GM12874 (cell line): Measurements from ENCODE around the gene SLC9A3.

Experiments
- TF ChIP-seq, protein P1 (sequence below): IDR thresholded peaks from 2 replicates; pipeline ENCODE4 v1.5.1; 2011; ENCODE audit warnings: low read depth, mild to moderate bottlenecking, control low read depth, low read length, moderate library complexity; ENCODE audit not compliant: insufficient read depth

SLC9A3 gene

DNA sequence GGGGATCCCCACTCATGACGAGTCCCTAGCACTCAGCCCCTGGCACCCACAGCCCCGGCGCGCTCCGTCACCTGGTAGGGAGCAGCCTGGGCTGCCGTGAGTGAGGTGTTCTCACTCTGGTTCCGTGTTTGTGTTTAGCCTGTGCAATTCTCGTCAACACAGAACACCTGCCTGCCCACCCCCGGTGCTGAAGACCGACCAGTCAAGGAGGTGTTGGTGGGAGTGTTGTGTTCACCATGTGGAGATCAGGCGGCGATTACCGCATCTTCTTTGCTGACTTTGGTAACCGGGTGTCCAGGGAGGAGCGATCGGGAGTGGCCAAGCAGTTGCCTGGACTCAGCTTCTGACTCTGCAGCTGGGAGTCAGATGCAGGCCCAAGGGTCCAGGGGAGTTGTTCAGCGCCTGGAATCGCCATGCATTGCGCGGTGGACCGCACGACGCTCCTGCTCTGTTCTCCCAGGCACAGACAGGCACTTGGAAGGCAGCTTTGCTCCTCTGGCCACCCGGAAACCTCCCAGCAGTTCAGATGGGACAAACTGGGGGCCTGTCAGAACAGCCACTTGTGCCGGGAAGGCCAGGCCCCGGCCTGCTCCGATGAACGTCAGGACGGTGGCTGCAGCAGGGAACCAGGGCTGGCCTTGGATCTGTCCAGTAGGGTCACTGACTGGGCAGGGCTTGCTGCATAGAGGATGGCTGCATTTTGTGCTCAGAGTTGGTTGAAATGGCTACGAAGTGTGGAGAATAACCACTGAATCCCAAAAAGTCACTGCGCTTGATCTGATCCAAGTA lies 53.1 kb downstream of the SLC9A3 start:
- TF ChIP-seq, protein P1, sequence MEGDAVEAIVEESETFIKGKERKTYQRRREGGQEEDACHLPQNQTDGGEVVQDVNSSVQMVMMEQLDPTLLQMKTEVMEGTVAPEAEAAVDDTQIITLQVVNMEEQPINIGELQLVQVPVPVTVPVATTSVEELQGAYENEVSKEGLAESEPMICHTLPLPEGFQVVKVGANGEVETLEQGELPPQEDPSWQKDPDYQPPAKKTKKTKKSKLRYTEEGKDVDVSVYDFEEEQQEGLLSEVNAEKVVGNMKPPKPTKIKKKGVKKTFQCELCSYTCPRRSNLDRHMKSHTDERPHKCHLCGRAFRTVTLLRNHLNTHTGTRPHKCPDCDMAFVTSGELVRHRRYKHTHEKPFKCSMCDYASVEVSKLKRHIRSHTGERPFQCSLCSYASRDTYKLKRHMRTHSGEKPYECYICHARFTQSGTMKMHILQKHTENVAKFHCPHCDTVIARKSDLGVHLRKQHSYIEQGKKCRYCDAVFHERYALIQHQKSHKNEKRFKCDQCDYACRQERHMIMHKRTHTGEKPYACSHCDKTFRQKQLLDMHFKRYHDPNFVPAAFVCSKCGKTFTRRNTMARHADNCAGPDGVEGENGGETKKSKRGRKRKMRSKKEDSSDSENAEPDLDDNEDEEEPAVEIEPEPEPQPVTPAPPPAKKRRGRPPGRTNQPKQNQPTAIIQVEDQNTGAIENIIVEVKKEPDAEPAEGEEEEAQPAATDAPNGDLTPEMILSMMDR: no peak

DNA sequence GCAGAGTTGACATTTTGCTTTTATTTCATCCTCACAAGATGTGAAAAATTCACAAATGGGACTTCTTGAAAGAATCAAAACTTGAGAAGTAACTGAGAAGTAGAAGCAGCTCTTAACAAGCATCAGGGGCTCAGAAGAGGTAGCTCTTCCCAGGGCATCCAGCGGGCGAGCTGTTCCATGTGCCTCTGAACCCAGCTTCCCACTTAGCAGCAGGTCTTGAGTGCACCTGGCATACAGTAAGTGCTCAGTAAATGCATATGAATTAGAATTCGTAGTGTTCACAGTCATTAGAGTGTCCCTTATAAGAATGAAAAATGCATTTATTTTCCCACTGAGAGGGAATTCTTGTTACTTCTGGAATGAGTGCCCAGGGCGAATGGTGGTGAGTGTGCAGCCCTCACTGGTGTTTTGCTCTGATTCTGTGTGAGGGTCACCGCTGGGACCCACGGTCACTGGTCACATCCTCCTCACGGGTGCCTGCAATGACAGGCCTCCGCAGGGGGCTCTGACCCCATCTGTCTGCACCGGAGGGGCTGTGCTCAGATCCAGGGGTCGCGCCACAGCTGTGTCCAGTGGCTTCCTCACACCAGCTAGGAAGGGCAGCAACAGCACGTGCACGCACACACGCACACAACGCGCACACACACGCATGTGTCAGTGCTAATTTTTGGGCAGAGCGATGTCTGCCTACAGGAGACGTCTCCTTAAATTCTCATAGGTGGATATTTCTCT lies 54.3 kb downstream of the SLC9A3 start:
- TF ChIP-seq, protein P1: no peak

DNA sequence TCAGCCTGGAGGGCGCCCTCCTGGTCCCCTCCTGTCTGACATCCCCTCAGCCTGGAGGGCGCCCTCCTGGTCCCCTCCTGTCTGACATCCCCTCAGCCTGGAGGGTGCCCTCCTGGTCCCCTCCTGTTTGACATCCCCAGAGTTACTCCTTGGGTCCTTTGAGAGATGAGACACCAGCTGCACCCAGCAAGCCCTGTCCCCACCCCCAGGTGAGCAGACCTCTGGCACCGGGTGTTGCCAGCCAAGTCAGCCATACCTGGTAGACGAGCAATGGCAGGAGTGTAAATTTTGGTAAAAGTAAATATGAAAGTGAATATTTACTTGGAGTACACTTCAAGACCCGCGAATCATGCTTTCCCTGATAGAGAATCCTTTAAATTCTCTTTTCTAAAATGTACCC lies 55.8 kb downstream of the SLC9A3 start:
- TF ChIP-seq, protein P1: no peak

DNA sequence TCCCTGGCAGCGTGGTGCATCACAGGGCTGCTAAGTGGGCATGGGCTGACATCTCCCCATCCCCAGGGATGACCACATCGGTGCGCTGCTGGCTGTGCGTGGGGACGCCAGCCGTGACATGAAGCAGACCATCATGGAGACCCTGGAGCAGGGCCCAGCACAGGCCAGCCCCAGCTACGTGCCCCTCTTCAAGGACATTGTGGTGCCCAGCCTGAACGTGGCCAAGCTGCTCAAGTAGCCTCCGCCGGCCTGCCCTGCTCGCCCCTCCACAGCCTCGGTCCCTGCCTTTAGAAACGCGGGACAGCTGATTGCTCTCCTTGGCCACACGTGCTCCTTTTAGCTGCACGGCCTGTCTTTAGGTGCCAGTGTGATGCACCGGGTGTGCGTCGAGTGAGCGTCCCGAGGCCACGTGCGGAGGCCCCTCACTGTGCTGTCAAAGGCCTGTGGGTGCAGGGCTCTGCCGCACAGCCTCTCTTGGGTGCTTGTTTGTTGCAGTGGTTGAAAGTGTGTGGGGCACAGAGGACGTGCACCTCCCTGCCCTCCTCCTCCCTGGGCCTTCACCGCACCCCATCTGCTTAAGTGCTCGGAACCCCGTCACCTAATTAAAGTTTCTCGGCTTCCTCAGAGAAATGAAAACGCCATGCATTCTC lies 57.5 kb downstream of the SLC9A3 start:
- TF ChIP-seq, protein P1: no peak

DNA sequence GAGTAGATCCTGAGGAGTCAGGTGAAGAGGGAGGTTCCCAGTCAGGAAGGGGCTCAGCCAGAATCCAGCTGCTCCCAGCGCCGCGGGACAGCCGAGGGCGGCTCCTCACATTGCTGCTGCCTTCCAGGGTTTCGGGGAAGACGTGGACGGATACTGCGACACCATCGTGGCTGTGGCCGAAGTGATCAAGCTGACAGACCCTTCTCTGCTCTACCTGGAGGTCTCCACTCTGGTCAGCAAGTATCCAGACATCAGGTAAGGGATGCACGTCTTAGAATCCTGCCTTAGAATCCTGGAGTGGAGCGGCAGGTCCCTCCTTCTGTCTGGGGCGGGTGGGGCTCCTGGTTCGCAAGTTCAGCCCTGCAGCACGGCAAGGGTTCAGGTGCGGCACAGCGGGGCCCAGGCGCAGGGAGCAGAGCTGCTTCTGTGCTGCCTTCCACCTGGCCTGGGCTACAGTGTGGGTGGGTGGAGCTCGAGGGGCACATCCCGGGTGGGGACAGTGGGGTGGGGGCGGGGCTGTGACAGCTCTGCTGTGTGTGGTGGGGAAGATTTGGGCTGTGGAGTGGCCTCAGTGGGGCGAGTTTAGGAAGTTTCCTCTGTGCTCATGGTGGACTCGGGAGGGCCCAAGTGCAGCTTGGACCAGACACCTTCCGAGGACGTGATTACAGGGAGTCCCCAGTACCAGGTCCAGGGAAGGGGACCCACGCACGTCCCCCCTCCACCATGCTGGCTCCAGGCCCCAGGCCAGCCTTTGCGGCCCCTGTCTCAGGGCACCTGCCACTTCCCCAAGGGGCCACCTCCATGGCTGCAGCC lies 58.5 kb downstream of the SLC9A3 start:
- TF ChIP-seq, protein P1: no peak

DNA sequence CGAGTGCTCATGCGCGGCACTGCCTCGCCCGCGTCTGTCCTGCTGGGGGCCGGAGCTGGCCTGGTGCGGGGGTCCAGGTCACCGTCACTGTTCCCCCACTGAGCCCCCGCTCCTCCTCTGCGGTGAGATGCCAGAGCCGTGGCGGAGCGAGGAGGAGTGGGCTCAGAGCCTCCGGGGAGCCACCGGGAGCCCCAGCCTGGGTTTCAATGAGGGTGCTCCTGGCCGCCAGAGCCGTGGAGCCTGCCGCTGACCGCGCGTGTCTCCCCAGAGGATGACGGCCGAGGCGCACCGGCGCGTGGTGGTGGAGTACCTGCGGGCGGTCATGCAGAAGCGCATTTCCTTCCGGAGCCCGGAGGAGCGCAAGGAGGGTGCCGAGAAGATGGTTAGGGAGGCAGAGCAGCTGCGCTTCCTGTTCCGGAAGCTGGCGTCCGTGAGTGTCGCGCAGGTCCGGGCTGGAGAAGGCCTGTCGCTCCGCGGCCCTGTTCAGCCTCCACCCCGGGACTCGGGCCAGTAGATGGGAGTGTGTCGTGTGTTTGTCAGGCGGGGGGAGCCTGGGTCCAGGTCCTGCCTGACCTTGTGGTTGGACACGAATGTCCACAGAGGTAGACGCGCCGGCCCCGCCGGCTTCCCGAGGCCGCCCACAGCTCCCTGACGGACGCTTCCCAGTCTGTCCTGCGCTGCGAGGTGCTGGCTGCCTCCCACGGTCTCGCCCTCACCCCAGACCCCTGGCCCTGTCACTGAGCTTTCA lies 59.2 kb downstream of the SLC9A3 start:
- TF ChIP-seq, protein P1: no peak
